Endodermal cell (in vitro differentiated cells): Measurements from ENCODE around the gene CABP4. TPM values are rescaled to one million over a fixed set of nuclear protein-coding genes. Genes with fewer than 3 reads are reported as not detected.
"Not testable (repeated sequence)": the region's sequence is repeated elsewhere in the genome, so short reads cannot be mapped to it uniquely, and the experiment has no call there.

Source experiments
- DNase-seq: peaks from one replicate; pipeline ENCODE4 v3.0.0-alpha.2; 2017
- H3K27ac ChIP-seq: 2 replicates; pipeline ENCODE4 v1.5.1; 2013; ENCODE audit warnings: mild to moderate bottlenecking, low read depth, low read length, moderate library complexity
- H3K27me3 ChIP-seq: 2 replicates; pipeline ENCODE4 v1.6.1; 2013; ENCODE audit warnings: mild to moderate bottlenecking, low read length, moderate library complexity; ENCODE audit not compliant: insufficient read depth, control insufficient read depth, poor library complexity, severe bottlenecking
- H3K36me3 ChIP-seq: 2 replicates; pipeline ENCODE4 v1.7.0; 2013; ENCODE audit warnings: mild to moderate bottlenecking, low read length, moderate library complexity; ENCODE audit not compliant: control insufficient read depth, insufficient read depth
- H3K4me1 ChIP-seq: one replicate; pipeline ENCODE4 v1.7.0; 2013; ENCODE audit warnings: low read length; ENCODE audit not compliant: control insufficient read depth, insufficient read depth
- H3K4me3 ChIP-seq: 2 replicates; pipeline ENCODE4 v1.5.1; 2013; ENCODE audit warnings: mild to moderate bottlenecking, low read length, moderate library complexity
- H3K9ac ChIP-seq: 2 replicates; pipeline ENCODE4 v1.6.1; 2013; ENCODE audit warnings: mild to moderate bottlenecking, low read length, moderate library complexity; ENCODE audit not compliant: poor library complexity, severe bottlenecking; ENCODE audit errors: extremely low read depth
- H3K9me3 ChIP-seq: 2 replicates; pipeline ENCODE4 v1.6.1; 2013; ENCODE audit warnings: mild to moderate bottlenecking, low read length, moderate library complexity; ENCODE audit not compliant: control insufficient read depth
- H3K27ac Mint-ChIP-seq: 2 replicates; pipeline ENCODE4 v1.8.0; 2020; ENCODE audit warnings: mixed read lengths
- H3K27me3 Mint-ChIP-seq: 2 replicates; pipeline ENCODE4 v1.8.0; 2021; ENCODE audit warnings: mild to moderate bottlenecking, mixed read lengths; ENCODE audit not compliant: insufficient read depth
- H3K36me3 Mint-ChIP-seq: 2 replicates; pipeline ENCODE4 v1.8.0; 2020; ENCODE audit warnings: low read depth, mixed read lengths
- H3K4me1 Mint-ChIP-seq: 2 replicates; pipeline ENCODE4 v1.8.0; 2020; ENCODE audit warnings: mixed read lengths
- H3K4me3 Mint-ChIP-seq: 2 replicates; pipeline ENCODE4 v1.8.0; 2020; ENCODE audit warnings: mild to moderate bottlenecking, moderate library complexity, mixed read lengths
- H3K9me3 Mint-ChIP-seq: 2 replicates; pipeline ENCODE4 v1.8.0; 2020; ENCODE audit warnings: mild to moderate bottlenecking, mixed read lengths
- CTCF ChIP-seq: fragments of 200-600 bp; sonication (generic); conservative IDR thresholded peaks from 2 replicates; pipeline ENCODE4 v1.5.0; 2021; ENCODE audit warnings: antibody characterized with exemption, mild to moderate bottlenecking
- WGBS, 2 experiments: methylation state at CpG; one replicate each; pipeline versions ENCODE4 v1.1.5 to v1.1.7; 2013; ENCODE audit warnings: missing lambda C conversion rate in 2 of 2, mixed read lengths in 1 of 2; ENCODE audit not compliant: insufficient coverage in 1 of 2, insufficient read length in 1 of 2; 5-methylcytosine and 5-hydroxymethylcytosine counted together
- total RNA-seq, 2 donors: library from RNA; stranded (reverse); fragmentation: NEBNext Ultra II Directional in 1 of 2; extraction: Animal tissue kit (Norgen Biotek cat#: 25700) in 1 of 2; gene quantifications; 2 replicates in 1 of 2; 3 replicates in 1 of 2; pipeline ENCODE4 v1.2.1, GENCODE V29; 2021

CABP4 gene
- total RNA-seq, 2 donors from 2014 or later = not detected

GRCh38 chr11:67422891-67423290 is 32.3 kb upstream of the CABP4 start:
- TF ChIP-seq CTCF = no peak
- Histone ChIP-seq H3K4me3 (no peak overlapping the region), H3K36me3 (no peaks in the 10 kb centered on the region), H3K27ac (no peak overlapping the region), H3K4me1 (peaks cover 1% of the 10 kb centered on the region), H3K27me3 (peaks cover 5% of the 10 kb centered on the region), H3K9ac (no peak overlapping the region), H3K9me3 (no peaks in the 10 kb centered on the region)
- no peaks in the 10 kb centered on the region for H3K9me3 Mint-ChIP-seq
- no peaks in the 10 kb centered on the region for H3K36me3 Mint-ChIP-seq
- peak overlapping the region; percentile 45 for H3K27ac Mint-ChIP-seq
- H3K27me3 Mint-ChIP-seq = peaks cover 5% of the 10 kb centered on the region
- peaks cover 3% of the 10 kb centered on the region for H3K4me1 Mint-ChIP-seq
- WGBS, 2 experiments = 78 to 83% methylated on average over 4 to 6 of the region's 6 CpGs
- H3K4me3 Mint-ChIP-seq = no peak overlapping the region
- DNase-seq = peak; percentile 78

GRCh38 chr11:67423466-67423865 is 31.7 kb upstream of the CABP4 start:
- Mint-ChIP-seq H3K27me3 (peaks cover 3% of the 10 kb centered on the region), H3K27ac (no peak overlapping the region), H3K36me3 (no peaks in the 10 kb centered on the region), H3K4me1 (peaks cover 3% of the 10 kb centered on the region), H3K4me3 (no peak overlapping the region), H3K9me3 (no peaks in the 10 kb centered on the region)
- TF ChIP-seq CTCF = no peak
- WGBS, 2 experiments = 92 to 96% methylated on average over 11 to 13 of the region's 13 CpGs
- Histone ChIP-seq H3K27ac (no peak overlapping the region), H3K4me3 (no peak overlapping the region), H3K27me3 (peaks cover 5% of the 10 kb centered on the region), H3K36me3 (no peaks in the 10 kb centered on the region), H3K9me3 (no peaks in the 10 kb centered on the region), H3K9ac (no peak overlapping the region), H3K4me1 (peaks cover 3% of the 10 kb centered on the region)
- DNase-seq = no peak

- TF ChIP-seq CTCF = no peak
- Mint-ChIP-seq H3K27me3 (peaks cover 3% of the 10 kb centered on the region), H3K4me1 (peaks cover 3% of the 10 kb centered on the region), H3K4me3 (no peak overlapping the region), H3K27ac (no peak overlapping the region), H3K9me3 (no peaks in the 10 kb centered on the region), H3K36me3 (no peaks in the 10 kb centered on the region)
- no peak for DNase-seq
- no peaks in the 10 kb centered on the region for H3K36me3 ChIP-seq
- H3K27ac ChIP-seq = no peak overlapping the region
- no peak overlapping the region for H3K9ac ChIP-seq
- no peak overlapping the region for H3K4me3 ChIP-seq
- peaks cover 5% of the 10 kb centered on the region for H3K27me3 ChIP-seq
- H3K9me3 ChIP-seq = no peaks in the 10 kb centered on the region
- 93 to 94% methylated on average over 26 to 34 of the region's 34 CpGs for WGBS, 2 experiments
- H3K4me1 ChIP-seq = peaks cover 3% of the 10 kb centered on the region
These were observed 31.1 kb upstream of the CABP4 start for GRCh38 chr11:67423891-67424613.

GRCh38 chr11:67427364-67427859 is 27.7 kb upstream of the CABP4 start:
- H3K9me3 ChIP-seq, H3K9me3 Mint-ChIP-seq, H3K27me3 ChIP-seq, H3K4me1 ChIP-seq, DNase-seq, H3K9ac ChIP-seq, H3K27ac ChIP-seq, H3K4me1 Mint-ChIP-seq, H3K27me3 Mint-ChIP-seq: not testable (repeated sequence)
- H3K36me3 ChIP-seq = peaks cover 21% of the 10 kb centered on the region
- 92 to 95% methylated on average over 17 to 19 of the region's 19 CpGs for WGBS, 2 experiments
- Mint-ChIP-seq H3K36me3 (peaks cover 12% of the 10 kb centered on the region), H3K27ac (peak overlapping the region; percentile 72), H3K4me3 (peak overlapping the region; percentile 83)
- peak overlapping the region; percentile 99 for H3K4me3 ChIP-seq
